ENCODE data around the gene MMP25.

Gene MMP25

GRCh38 chr16:3017794-3018506 lies 28.4 kb upstream of the MMP25 start, which contains the start of gene CLDN6:
Gene CLDN6, minus strand, starts transcription at chr16:3018183. Its CDS starts 2,162 bp downstream, at chr16:3016021.
- no peaks in the 10 kb centered on the region for H3K79me2 ChIP-seq (ENCODE audit: control insufficient read depth, insufficient read depth, low read length, unreplicated experiment)
- no peaks in the 10 kb centered on the region for H3K36me3 ChIP-seq (ENCODE audit: insufficient read depth, low read length)
- H3K27me3 ChIP-seq (ENCODE audit: insufficient read depth, low read length): peaks cover 9% of the 10 kb centered on the region; the same call in 1 of the 2 replicates
- H3K27ac ChIP-seq (ENCODE audit: low read depth, low read length): no peak within 1 kb of the TSS
- H2AFZ ChIP-seq (ENCODE audit: low read length, unreplicated experiment): no peak within 1 kb of the TSS
- peaks cover 9% of the 10 kb centered on the region for H3K4me1 ChIP-seq (ENCODE audit: control insufficient read depth, insufficient read depth, low read length, unreplicated experiment)
- no peak within 1 kb of the TSS for H3K4me3 ChIP-seq (ENCODE audit: low read depth, low read length)

GRCh38 chr16:3019594-3020246 lies 26.6 kb upstream of the MMP25 start:
- Histone ChIP-seq H2AFZ (ENCODE audit: low read length, unreplicated experiment) (peak overlapping the region; percentile 73), H3K36me3 (ENCODE audit: insufficient read depth, low read length) (no peaks in the 10 kb centered on the region), H3K4me1 (ENCODE audit: control insufficient read depth, insufficient read depth, low read length, unreplicated experiment) (peaks cover 10% of the 10 kb centered on the region), H3K79me2 (ENCODE audit: control insufficient read depth, insufficient read depth, low read length, unreplicated experiment) (no peaks in the 10 kb centered on the region), H3K4me3 (ENCODE audit: low read depth, low read length) (peak overlapping the region; percentile 93), H3K27me3 (ENCODE audit: insufficient read depth, low read length) (no peaks in the 10 kb centered on the region), H3K27ac (ENCODE audit: low read depth, low read length) (peak overlapping the region; percentile 99)

- H3K27ac ChIP-seq (ENCODE audit: low read depth, low read length): peak within 1 kb of the TSS; percentile 99
- H3K4me3 ChIP-seq (ENCODE audit: low read depth, low read length): peak within 1 kb of the TSS; percentile 93
- H3K4me1 ChIP-seq (ENCODE audit: control insufficient read depth, insufficient read depth, low read length, unreplicated experiment): peaks cover 10% of the 10 kb centered on the region
- no peaks in the 10 kb centered on the region for H3K36me3 ChIP-seq (ENCODE audit: insufficient read depth, low read length)
- H3K27me3 ChIP-seq (ENCODE audit: insufficient read depth, low read length): no peaks in the 10 kb centered on the region
- H3K79me2 ChIP-seq (ENCODE audit: control insufficient read depth, insufficient read depth, low read length, unreplicated experiment): no peaks in the 10 kb centered on the region
- peak within 1 kb of the TSS; percentile 73 for H2AFZ ChIP-seq (ENCODE audit: low read length, unreplicated experiment)
Observed at GRCh38 chr16:3020247-3020603, 26.1 kb upstream of the MMP25 start, which contains the start of gene TNFRSF12A. Gene TNFRSF12A, plus strand, starts transcription at chr16:3020368. Its CDS starts 30 bp downstream, at chr16:3020398.

- no peaks in the 10 kb centered on the region for H3K79me2 ChIP-seq (ENCODE audit: control insufficient read depth, insufficient read depth, low read length, unreplicated experiment)
- H3K27ac ChIP-seq (ENCODE audit: low read depth, low read length): peak overlapping the region; percentile 99
- no peaks in the 10 kb centered on the region for H3K27me3 ChIP-seq (ENCODE audit: insufficient read depth, low read length)
- H2AFZ ChIP-seq (ENCODE audit: low read length, unreplicated experiment): peak overlapping the region; percentile 18
- H3K4me1 ChIP-seq (ENCODE audit: control insufficient read depth, insufficient read depth, low read length, unreplicated experiment): peaks cover 10% of the 10 kb centered on the region
- H3K4me3 ChIP-seq (ENCODE audit: low read depth, low read length): peak overlapping the region; percentile 93
- H3K36me3 ChIP-seq (ENCODE audit: insufficient read depth, low read length): no peaks in the 10 kb centered on the region
Observed at GRCh38 chr16:3020604-3021448, 25.5 kb upstream of the MMP25 start.

- Histone ChIP-seq H3K79me2 (ENCODE audit: control insufficient read depth, insufficient read depth, low read length, unreplicated experiment) (no peaks in the 10 kb centered on the region), H3K27me3 (ENCODE audit: insufficient read depth, low read length) (no peaks in the 10 kb centered on the region), H3K36me3 (ENCODE audit: insufficient read depth, low read length) (no peaks in the 10 kb centered on the region), H3K27ac (ENCODE audit: low read depth, low read length) (peak overlapping the region; percentile 99), H3K4me3 (ENCODE audit: low read depth, low read length) (peak overlapping the region; percentile 93), H2AFZ (ENCODE audit: low read length, unreplicated experiment) (no peak overlapping the region), H3K4me1 (ENCODE audit: control insufficient read depth, insufficient read depth, low read length, unreplicated experiment) (peaks cover 10% of the 10 kb centered on the region)
Observed at GRCh38 chr16:3021449-3022207, 24.7 kb upstream of the MMP25 start.

GRCh38 chr16:3022208-3022683 lies 24.1 kb upstream of the MMP25 start:
- Histone ChIP-seq H3K4me3 (ENCODE audit: low read depth, low read length) (peak overlapping the region; percentile 93), H3K27ac (ENCODE audit: low read depth, low read length) (peak overlapping the region; percentile 99), H3K36me3 (ENCODE audit: insufficient read depth, low read length) (no peaks in the 10 kb centered on the region), H3K27me3 (ENCODE audit: insufficient read depth, low read length) (no peaks in the 10 kb centered on the region), H3K79me2 (ENCODE audit: control insufficient read depth, insufficient read depth, low read length, unreplicated experiment) (no peaks in the 10 kb centered on the region), H3K4me1 (ENCODE audit: control insufficient read depth, insufficient read depth, low read length, unreplicated experiment) (peaks cover 10% of the 10 kb centered on the region), H2AFZ (ENCODE audit: low read length, unreplicated experiment) (no peak overlapping the region)

GRCh38 chr16:3022684-3023414 lies 23.5 kb upstream of the MMP25 start:
- Histone ChIP-seq H3K27ac (ENCODE audit: low read depth, low read length) (peak overlapping the region; percentile 99), H3K27me3 (ENCODE audit: insufficient read depth, low read length) (no peaks in the 10 kb centered on the region), H3K4me1 (ENCODE audit: control insufficient read depth, insufficient read depth, low read length, unreplicated experiment) (peaks cover 10% of the 10 kb centered on the region), H3K36me3 (ENCODE audit: insufficient read depth, low read length) (no peaks in the 10 kb centered on the region), H2AFZ (ENCODE audit: low read length, unreplicated experiment) (no peak overlapping the region), H3K4me3 (ENCODE audit: low read depth, low read length) (peak overlapping the region; percentile 93), H3K79me2 (ENCODE audit: control insufficient read depth, insufficient read depth, low read length, unreplicated experiment) (no peaks in the 10 kb centered on the region)

- no peaks in the 10 kb centered on the region for H3K36me3 ChIP-seq (ENCODE audit: insufficient read depth, low read length)
- H3K4me1 ChIP-seq (ENCODE audit: control insufficient read depth, insufficient read depth, low read length, unreplicated experiment): peaks cover 10% of the 10 kb centered on the region
- peak overlapping the region; percentile 99 for H3K27ac ChIP-seq (ENCODE audit: low read depth, low read length)
- H3K27me3 ChIP-seq (ENCODE audit: insufficient read depth, low read length): no peaks in the 10 kb centered on the region
- no peaks in the 10 kb centered on the region for H3K79me2 ChIP-seq (ENCODE audit: control insufficient read depth, insufficient read depth, low read length, unreplicated experiment)
- H3K4me3 ChIP-seq (ENCODE audit: low read depth, low read length): peak overlapping the region; percentile 93
- no peak overlapping the region for H2AFZ ChIP-seq (ENCODE audit: low read length, unreplicated experiment)
Observed at GRCh38 chr16:3023415-3023668, 23.0 kb upstream of the MMP25 start.

GRCh38 chr16:3023669-3024478 lies 22.5 kb upstream of the MMP25 start, which contains the start of the genes HCFC1R1 and THOC6:
Gene HCFC1R1, minus strand, starts transcription at chr16:3023942. Its CDS starts 1 bp downstream, at chr16:3023941.
Gene THOC6, plus strand, starts transcription at chr16:3024035. Its CDS starts 292 bp downstream, at chr16:3024327.
- peak within 1 kb of the TSS; percentile 99 for H3K27ac ChIP-seq (ENCODE audit: low read depth, low read length)
- H2AFZ ChIP-seq (ENCODE audit: low read length, unreplicated experiment): no peak within 1 kb of the TSS
- H3K4me3 ChIP-seq (ENCODE audit: low read depth, low read length): peak within 1 kb of the TSS; percentile 93
- no peaks in the 10 kb centered on the region for H3K79me2 ChIP-seq (ENCODE audit: control insufficient read depth, insufficient read depth, low read length, unreplicated experiment)
- no peaks in the 10 kb centered on the region for H3K27me3 ChIP-seq (ENCODE audit: insufficient read depth, low read length)
- H3K4me1 ChIP-seq (ENCODE audit: control insufficient read depth, insufficient read depth, low read length, unreplicated experiment): peaks cover 10% of the 10 kb centered on the region
- H3K36me3 ChIP-seq (ENCODE audit: insufficient read depth, low read length): no peaks in the 10 kb centered on the region

Data from ACC112 (cell line).